K562 (cell line): ENCODE results near the gene HAPSTR1. TPM values are rescaled to one million over a fixed set of nuclear protein-coding genes. Genes with fewer than 3 reads are reported as not detected.
A peak's percentile ranks its signal among the peaks of the same experiment; 100 is the strongest.

Experiments
- ARID1B ChIP-seq: fragments of 450-650 bp; IDR thresholded peaks from 2 replicates; pipeline ENCODE4 v1.6.1; 2016; ENCODE audit warnings: antibody characterized with exemption, mild to moderate bottlenecking, inconsistent platforms
- ARID2 ChIP-seq: fragments of 450-650 bp; IDR thresholded peaks from 2 replicates; pipeline ENCODE4 v1.6.1; 2017; ENCODE audit warnings: antibody characterized with exemption, mild to moderate bottlenecking
- CCAR2 ChIP-seq: fragments of 200-400 bp; formaldehyde crosslinking; IDR thresholded peaks from 2 replicates; pipeline ENCODE4 v1.6.1; 2017; ENCODE audit warnings: mild to moderate bottlenecking, low read depth, low read length
- DIDO1 ChIP-seq: fragments of 450-650 bp; IDR thresholded peaks from 2 replicates; pipeline ENCODE4 v1.6.1; 2016; ENCODE audit warnings: low read depth, missing biosample characterization, missing genetic modification characterization
- EP300 ChIP-seq: IDR thresholded peaks from 2 replicates; pipeline ENCODE4 v1.6.1; 2012; ENCODE audit warnings: low read length, improper control_type of control experiment
- FOXK1 ChIP-seq: sonication (generic); formaldehyde crosslinking; IDR thresholded peaks from 2 replicates; pipeline ENCODE4 v1.8.0; 2022; ENCODE audit warnings: missing genetic modification reagents, mild to moderate bottlenecking, borderline replicate concordance
- HEY1 ChIP-seq: fragments of 250-450 bp; sonication (Bioruptor Pico); IDR thresholded peaks from 2 replicates; pipeline ENCODE4 v1.5.0; 2020; ENCODE audit warnings: mild to moderate bottlenecking, moderate library complexity, borderline replicate concordance
- ILF3 ChIP-seq: fragments of 450-650 bp; IDR thresholded peaks from 2 replicates; pipeline ENCODE4 v1.6.1; 2018; ENCODE audit warnings: antibody characterized with exemption, mild to moderate bottlenecking, moderate library complexity, borderline replicate concordance
- JUN ChIP-seq, 2 experiments: sonication (generic) in 1 of 2; formaldehyde crosslinking in 1 of 2; IDR thresholded peaks; 2 replicates each; pipeline versions ENCODE4 v1.6.1 to v1.8.0; 2012 to 2022; ENCODE audit warnings: borderline replicate concordance in 2 of 2, mild to moderate bottlenecking in 2 of 2, improper control_type of control experiment in 1 of 2, low read depth in 1 of 2, low read length in 1 of 2, missing genetic modification reagents in 1 of 2
- MYC ChIP-seq, 2 experiments: fragments of 250-450 bp in 1 of 2; sonication (Bioruptor Pico) in 1 of 2; IDR thresholded peaks; 2 replicates each; pipeline versions ENCODE4 v1.5.1 to v1.6.1; 2012 to 2021; ENCODE audit warnings: low read depth in 2 of 2, borderline replicate concordance in 1 of 2, improper control_type of control experiment in 1 of 2, low read length in 1 of 2, mild to moderate bottlenecking in 1 of 2, moderate library complexity in 1 of 2
- POLR2G ChIP-seq: fragments of 200-400 bp; formaldehyde crosslinking; IDR thresholded peaks from 2 replicates; pipeline ENCODE4 v1.6.1; 2017; ENCODE audit warnings: low read depth, mild to moderate bottlenecking, antibody characterized with exemption, low read length, moderate library complexity
- PTBP1 ChIP-seq: fragments of 200-400 bp; formaldehyde crosslinking; IDR thresholded peaks from 2 replicates; pipeline ENCODE4 v1.6.1; 2017; ENCODE audit warnings: low read depth, low read length
- SRSF1 ChIP-seq: fragments of 200-400 bp; formaldehyde crosslinking; IDR thresholded peaks from 2 replicates; pipeline ENCODE4 v1.6.1; 2017; ENCODE audit warnings: mild to moderate bottlenecking, low read depth, low read length, moderate library complexity
- TRIM24 ChIP-seq, 2 experiments: fragments of 450-650 bp; IDR thresholded peaks; 2 replicates each; pipeline ENCODE4 v1.6.1; 2016
- ZBTB9 ChIP-seq: fragments of 450-650 bp; formaldehyde crosslinking; IDR thresholded peaks from 2 replicates; pipeline ENCODE4 v1.4.0; 2020; ENCODE audit warnings: mild to moderate bottlenecking, moderate library complexity
- ZEB2 ChIP-seq: fragments of 450-650 bp; IDR thresholded peaks from 2 replicates; pipeline ENCODE4 v1.6.1; 2016
- ZNF197 ChIP-seq: fragments of 200-800 bp; sonication (Bioruptor generic); IDR thresholded peaks from 2 replicates; pipeline ENCODE4 v1.6.1; 2016; ENCODE audit warnings: low read depth, missing genetic modification characterization, missing compliant biosample characterization
- ZNF445 ChIP-seq: fragments of 250-450 bp; sonication (Bioruptor Pico); IDR thresholded peaks from 2 replicates; pipeline ENCODE4 v1.4.0; 2020; ENCODE audit warnings: low read depth, mild to moderate bottlenecking, moderate library complexity
- ZNF584 ChIP-seq: fragments of 200-800 bp; sonication (Bioruptor generic); IDR thresholded peaks from 2 replicates; pipeline ENCODE4 v1.6.1; 2016; ENCODE audit warnings: low read depth, mild to moderate bottlenecking, missing genetic modification characterization, missing compliant biosample characterization
- ZNF589 ChIP-seq: fragments of 200-800 bp; sonication (Bioruptor generic); IDR thresholded peaks from 2 replicates; pipeline ENCODE4 v1.6.1; 2016; ENCODE audit warnings: low read depth, missing genetic modification characterization, missing compliant biosample characterization
- ZNF639 ChIP-seq, 2 experiments: fragments of 200-800 bp in 1 of 2; sonication (Bioruptor generic) in 1 of 2; sonication (generic) in 1 of 2; formaldehyde crosslinking in 1 of 2; IDR thresholded peaks in 1 of 2; conservative IDR thresholded peaks in 1 of 2; 2 replicates each; pipeline versions ENCODE4 v1.5.0 to v1.6.1; 2016 to 2020; ENCODE audit warnings: missing compliant biosample characterization in 1 of 2, missing genetic modification characterization in 1 of 2, missing genetic modification reagents in 1 of 2
- polyA plus RNA-seq, 8 experiments: library from polyadenylated mRNA; depleted of rRNA in 4 of 8; stranded (reverse) in 5 of 8; unstranded in 3 of 8; fragments of >200 nt; fragmentation: Nextera tagmentation in 2 of 8; fragmentation: Illumina TruSeq in 1 of 8; extraction: Ambion mirVana in 2 of 8; extraction: Trizol in 1 of 8; gene quantifications; 2 replicates each; pipeline versions ENCODE4 v1.2.1 to v1.2.3, GENCODE V29; 2011 to 2014; ENCODE audit warnings: inconsistent platforms in 1 of 8, missing spikeins in 1 of 8
- total RNA-seq, 7 experiments: library from RNA; depleted of rRNA in 6 of 7; stranded (reverse); fragments of >200 nt in 6 of 7; fragmentation: Illumina TruSeq in 2 of 7; extraction: Trizol in 2 of 7; gene quantifications; 2 replicates each; pipeline versions ENCODE4 v1.2.1 to v1.2.3, GENCODE V29; 2011 to 2021; ENCODE audit warnings: low replicate concordance in 1 of 7
- TF ChIP-seq, protein P1 (sequence below): IDR thresholded peaks from 2 replicates; pipeline ENCODE4 v1.6.1; 2016; ENCODE audit warnings: missing genetic modification characterization, missing compliant biosample characterization
- TF ChIP-seq, protein P2 (sequence below): fragments of 450-650 bp; IDR thresholded peaks from 2 replicates; pipeline ENCODE4 v1.6.1; 2016; ENCODE audit warnings: antibody characterized with exemption

HAPSTR1 gene
- total and polyA plus RNA-seq, 9 of the 15 experiments (the other 6 are each of a cell fraction or from before 2014, with no cell fraction given): 10.8 to 67.9 (median 36.5) TPM

GRCh38 chr16:9072806-9073341 is 18.6 kb upstream of the HAPSTR1 start (continued):
- TF ChIP-seq ARID1B (peak; percentile 70), ZNF589 (peak; percentile 74), DIDO1 (no peak), ZNF639 (CRISPR knock-in tag; conservative IDR thresholded peaks at IDR 0.05 in 1 of 2, IDR thresholded peaks at IDR 0.05 in 1 of 2) (no peak), MYC (IDR thresholded peaks at IDR 0.05; ENCODE audit: low read depth, low read length) (peak; percentile 41; the same call in 1 of the 2 replicates), MYC (CRISPR knock-in tag; IDR thresholded peaks at IDR 0.05; ENCODE audit: borderline replicate concordance, low read depth) (no peak), FOXK1 (CRISPR knock-in tag) (no peak), ZNF197 (CRISPR knock-in tag) (no peak), ZEB2 (peak; percentile 96), EP300 (peak; percentile 79), SRSF1 (no peak), ZNF445 (CRISPR knock-in tag) (no peak), POLR2G (no peak), ZBTB9 (CRISPR knock-in tag) (no peak), TRIM24 (IDR thresholded peaks at IDR 0.05) (peak; percentile 79 to 82), ZNF584 (CRISPR knock-in tag) (peak; percentile 53; the same call in 1 of the 2 replicates), JUN (IDR thresholded peaks at IDR 0.05; ENCODE audit: borderline replicate concordance, low read depth, low read length) (peak; percentile 78), JUN (CRISPR knock-in tag; IDR thresholded peaks at IDR 0.05; ENCODE audit: borderline replicate concordance) (no peak), CCAR2 (no peak), ILF3 (no peak), HEY1 (CRISPR knock-in tag) (no peak), ARID2 (no peak), PTBP1 (no peak)
- TF ChIP-seq, protein P1, sequence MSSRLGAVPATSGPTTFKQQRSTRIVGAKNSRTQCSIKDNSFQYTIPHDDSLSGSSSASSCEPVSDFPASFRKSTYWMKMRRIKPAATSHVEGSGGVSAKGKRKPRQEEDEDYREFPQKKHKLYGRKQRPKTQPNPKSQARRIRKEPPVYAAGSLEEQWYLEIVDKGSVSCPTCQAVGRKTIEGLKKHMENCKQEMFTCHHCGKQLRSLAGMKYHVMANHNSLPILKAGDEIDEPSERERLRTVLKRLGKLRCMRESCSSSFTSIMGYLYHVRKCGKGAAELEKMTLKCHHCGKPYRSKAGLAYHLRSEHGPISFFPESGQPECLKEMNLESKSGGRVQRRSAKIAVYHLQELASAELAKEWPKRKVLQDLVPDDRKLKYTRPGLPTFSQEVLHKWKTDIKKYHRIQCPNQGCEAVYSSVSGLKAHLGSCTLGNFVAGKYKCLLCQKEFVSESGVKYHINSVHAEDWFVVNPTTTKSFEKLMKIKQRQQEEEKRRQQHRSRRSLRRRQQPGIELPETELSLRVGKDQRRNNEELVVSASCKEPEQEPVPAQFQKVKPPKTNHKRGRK (tag): no peak
- TF ChIP-seq, protein P2, sequence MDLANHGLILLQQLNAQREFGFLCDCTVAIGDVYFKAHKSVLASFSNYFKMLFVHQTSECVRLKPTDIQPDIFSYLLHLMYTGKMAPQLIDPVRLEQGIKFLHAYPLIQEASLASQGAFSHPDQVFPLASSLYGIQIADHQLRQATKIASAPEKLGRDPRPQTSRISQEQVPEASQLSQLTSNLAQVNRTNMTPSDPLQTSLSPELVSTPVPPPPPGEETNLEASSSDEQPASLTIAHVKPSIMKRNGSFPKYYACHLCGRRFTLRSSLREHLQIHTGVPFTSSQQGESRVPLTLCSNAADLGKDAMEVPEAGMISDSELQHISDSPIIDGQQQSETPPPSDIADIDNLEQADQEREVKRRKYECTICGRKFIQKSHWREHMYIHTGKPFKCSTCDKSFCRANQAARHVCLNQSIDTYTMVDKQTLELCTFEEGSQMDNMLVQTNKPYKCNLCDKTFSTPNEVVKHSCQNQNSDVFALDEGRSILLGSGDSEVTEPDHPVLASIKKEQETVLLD: no peak
